Activated CD4-positive, alpha-beta T cell treated with anti-CD3 and anti-CD28 coated beads, Interleukin-2, amount 50 U/mL, for 24 hours (primary cell): ENCODE measurements around the gene CORO7.

Experiments
- DNase-seq, 2 donors: peaks; one replicate each; pipeline ENCODE4 v3.0.0-alpha.2; 2020; ENCODE audit warnings: low read depth in 1 of 2, low spot score in 1 of 2

Gene CORO7

GRCh38 chr16:4416200-4417032 is at the start of gene CORO7:
CORO7 (minus strand) TSS chr16:4416596; CDS start chr16:4416518, 78 bp downstream.
- DNase-seq, result peak; percentile 95

- no peak for DNase-seq
Measured at GRCh38 chr16:4463522-4464163, 47.2 kb upstream of the CORO7 start.

- no peak for DNase-seq
Measured at GRCh38 chr16:4461250-4462085, 45.1 kb upstream of the CORO7 start.

GRCh38 chr16:4460936-4461249 is 44.5 kb upstream of the CORO7 start:
- no peak for DNase-seq

GRCh38 chr16:4455951-4456350 is 39.6 kb upstream of the CORO7 start:
- DNase-seq, result no peak

GRCh38 chr16:4455081-4455480 is 38.7 kb upstream of the CORO7 start:
- DNase-seq, result no peak

GRCh38 chr16:4454623-4455022 is 38.2 kb upstream of the CORO7 start:
- no peak for DNase-seq

GRCh38 chr16:4452674-4453073 is 36.3 kb upstream of the CORO7 start:
- no peak for DNase-seq

- no peak for DNase-seq
Measured at GRCh38 chr16:4450931-4451519, 34.6 kb upstream of the CORO7 start.

GRCh38 chr16:4450430-4450829 is 34.0 kb upstream of the CORO7 start:
- no peak for DNase-seq

- DNase-seq, result no peak
Measured at GRCh38 chr16:4443986-4444385, 27.6 kb upstream of the CORO7 start.

- no peak for DNase-seq
Measured at GRCh38 chr16:4443271-4443670, 26.9 kb upstream of the CORO7 start.

- DNase-seq, result no peak
Measured at GRCh38 chr16:4442371-4442770, 26.0 kb upstream of the CORO7 start.

GRCh38 chr16:4437366-4437765 is 21.0 kb upstream of the CORO7 start:
- no peak for DNase-seq

- DNase-seq, result no peak
Measured at GRCh38 chr16:4435337-4436067, 19.1 kb upstream of the CORO7 start.

- DNase-seq, result no peak
Measured at GRCh38 chr16:4433914-4434787, 17.8 kb upstream of the CORO7 start.

GRCh38 chr16:4433228-4433627 is 16.8 kb upstream of the CORO7 start:
- no peak for DNase-seq

- DNase-seq, result no peak
Measured at GRCh38 chr16:4431023-4431422, 14.6 kb upstream of the CORO7 start.

GRCh38 chr16:4428500-4428899 is 12.1 kb upstream of the CORO7 start:
- DNase-seq, result no peak
